ENCODE measurements around the gene NR5A1. TPM values are rescaled to one million over a fixed set of nuclear protein-coding genes. Genes with fewer than 3 reads are reported as not detected.

The NR5A1 gene
- polyA plus RNA-seq, 1 donor, result not detected

GRCh38 chr9:124514125-124514524, 6.9 kb upstream of the NR5A1 start:
- DNase-seq (ENCODE audit: low read depth), result no peak

GRCh38 chr9:124513376-124513994, 6.3 kb upstream of the NR5A1 start:
- DNase-seq (ENCODE audit: low read depth), result no peak

GRCh38 chr9:124512806-124513204, 5.6 kb upstream of the NR5A1 start:
- no peak for DNase-seq (ENCODE audit: low read depth)

- no peak for DNase-seq (ENCODE audit: low read depth)
Measured at GRCh38 chr9:124511891-124512805, 4.9 kb upstream of the NR5A1 start.

GRCh38 chr9:124511426-124511840, 4.2 kb upstream of the NR5A1 start:
- DNase-seq (ENCODE audit: low read depth), result no peak

- no peak for DNase-seq (ENCODE audit: low read depth)
Measured at GRCh38 chr9:124510650-124511425, 3.6 kb upstream of the NR5A1 start.

- no peak for DNase-seq (ENCODE audit: low read depth)
Measured at GRCh38 chr9:124507880-124508423, 753 bp upstream of the NR5A1 start.

- DNase-seq (ENCODE audit: low read depth), result no peak
Measured at GRCh38 chr9:124506433-124506832, 766 bp downstream of the NR5A1 start.

GRCh38 chr9:124505901-124506346, 1.3 kb downstream of the NR5A1 start:
- no peak for DNase-seq (ENCODE audit: low read depth)

GRCh38 chr9:124505006-124505900, 1.9 kb downstream of the NR5A1 start:
- no peak for DNase-seq (ENCODE audit: low read depth)

GRCh38 chr9:124504530-124505005, 2.6 kb downstream of the NR5A1 start:
- DNase-seq (ENCODE audit: low read depth), result no peak

GRCh38 chr9:124503713-124504529, 3.3 kb downstream of the NR5A1 start:
- DNase-seq (ENCODE audit: low read depth), result no peak

GRCh38 chr9:124502711-124503702, 4.2 kb downstream of the NR5A1 start:
- DNase-seq (ENCODE audit: low read depth), result no peak

GRCh38 chr9:124501771-124502320, 5.4 kb downstream of the NR5A1 start:
- no peak for DNase-seq (ENCODE audit: low read depth)

- DNase-seq (ENCODE audit: low read depth), result no peak
Measured at GRCh38 chr9:124500796-124501611, 6.2 kb downstream of the NR5A1 start.

GRCh38 chr9:124500028-124500795, 7.0 kb downstream of the NR5A1 start:
- DNase-seq (ENCODE audit: low read depth), result no peak

GRCh38 chr9:124499216-124499615, 8.0 kb downstream of the NR5A1 start:
- DNase-seq (ENCODE audit: low read depth), result no peak

Measured in forelimb muscle (tissue), 1 donor.